H7 (cell line): Measurements from ENCODE around the gene SUDS3. TPM values are rescaled to one million over a fixed set of nuclear protein-coding genes. Genes with fewer than 3 reads are reported as not detected.
"Not testable (repeated sequence)": the region's sequence is repeated elsewhere in the genome, so short reads cannot be mapped to it uniquely, and the experiment has no call there.

ENCODE experiments used
- DNase-seq: peaks from one replicate; pipeline ENCODE4 v3.0.0; 2012
- H3K27me3 ChIP-seq: 2 replicates; pipeline ENCODE4 v1.6.0; 2011; ENCODE audit warnings: mild to moderate bottlenecking, low read length; ENCODE audit not compliant: control insufficient read depth, insufficient read depth
- H3K36me3 ChIP-seq: replicated peaks from 2 replicates; pipeline ENCODE4 v1.5.1; 2011; ENCODE audit warnings: low read length; ENCODE audit not compliant: control insufficient read depth, insufficient read depth
- H3K4me3 ChIP-seq: 2 replicates; pipeline ENCODE4 v1.5.1; 2011; ENCODE audit warnings: low read depth, mild to moderate bottlenecking, control low read depth, low read length, moderate library complexity; ENCODE audit not compliant: insufficient read depth
- total RNA-seq: library from RNA; depleted of rRNA; stranded (reverse); fragments of >200 nt; shearing (Covaris generic); gene quantifications from 2 replicates; pipeline ENCODE4 v1.2.3, GENCODE V29; 2014

Gene SUDS3
- total RNA-seq, 1 experiment from 2014 or later, result 33.9 TPM

DNA sequence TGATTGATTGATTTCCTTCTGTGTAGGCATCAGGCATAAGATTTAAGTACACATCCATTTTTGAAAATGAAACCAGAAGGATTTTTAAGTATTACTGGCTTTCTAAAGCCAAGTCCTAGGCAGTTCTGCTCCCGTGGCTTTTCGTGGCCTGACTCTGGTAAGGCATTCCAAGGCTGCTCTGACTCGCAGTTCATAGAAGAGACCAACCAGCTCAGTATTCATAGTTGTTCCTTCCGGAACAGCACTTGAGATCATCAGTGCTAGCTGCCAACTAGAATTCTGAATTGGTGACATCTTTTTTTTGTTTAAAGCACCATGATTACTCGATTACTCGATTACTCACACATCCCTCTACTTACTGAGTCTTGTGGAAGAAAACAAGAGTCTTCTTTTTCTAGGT lies 25.9 kb downstream of the SUDS3 start:
- DNase-seq, result no peak
- H3K36me3 ChIP-seq, result peaks cover 36% of the 10 kb centered on the region
- no peak overlapping the region for H3K4me3 ChIP-seq

GRCh38 chr12:118404876-118405521 lies 28.6 kb downstream of the SUDS3 start:
- Histone ChIP-seq H3K27me3 (no peaks in the 10 kb centered on the region), H3K36me3 (peaks cover 24% of the 10 kb centered on the region), H3K4me3 (no peak overlapping the region)
- peak; percentile 68 for DNase-seq

More for the DNA sequence above, 25.9 kb downstream of the SUDS3 start:
- H3K27me3 ChIP-seq, result no peaks in the 10 kb centered on the region

DNA sequence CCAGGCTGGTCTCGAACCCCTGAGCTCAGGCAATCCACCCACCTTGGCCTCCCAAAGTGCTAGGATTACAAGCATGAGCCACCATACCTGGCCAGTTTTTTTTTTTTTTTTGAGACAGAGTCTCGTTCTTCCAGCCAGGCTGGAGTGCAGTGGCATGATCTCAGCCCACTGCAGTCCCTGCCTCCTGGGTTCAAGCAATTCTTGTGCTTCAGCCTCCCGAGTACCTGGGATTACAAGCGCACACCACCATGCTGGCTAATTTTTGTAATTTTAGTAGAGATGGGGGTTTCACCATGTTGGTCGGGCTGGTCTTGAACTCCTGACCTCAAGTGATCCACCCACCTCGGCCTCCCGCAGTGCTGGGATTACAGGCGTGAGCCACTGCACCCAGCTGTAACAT lies 31.9 kb downstream of the SUDS3 start:
- not testable (repeated sequence) for DNase-seq, H3K27me3 ChIP-seq, H3K4me3 ChIP-seq
- peaks cover 25% of the 10 kb centered on the region for H3K36me3 ChIP-seq

GRCh38 chr12:118409834-118410233 lies 33.5 kb downstream of the SUDS3 start:
- H3K36me3 ChIP-seq, result peaks cover 30% of the 10 kb centered on the region
- no peak overlapping the region for H3K4me3 ChIP-seq
- no peaks in the 10 kb centered on the region for H3K27me3 ChIP-seq
- DNase-seq, result no peak

DNA sequence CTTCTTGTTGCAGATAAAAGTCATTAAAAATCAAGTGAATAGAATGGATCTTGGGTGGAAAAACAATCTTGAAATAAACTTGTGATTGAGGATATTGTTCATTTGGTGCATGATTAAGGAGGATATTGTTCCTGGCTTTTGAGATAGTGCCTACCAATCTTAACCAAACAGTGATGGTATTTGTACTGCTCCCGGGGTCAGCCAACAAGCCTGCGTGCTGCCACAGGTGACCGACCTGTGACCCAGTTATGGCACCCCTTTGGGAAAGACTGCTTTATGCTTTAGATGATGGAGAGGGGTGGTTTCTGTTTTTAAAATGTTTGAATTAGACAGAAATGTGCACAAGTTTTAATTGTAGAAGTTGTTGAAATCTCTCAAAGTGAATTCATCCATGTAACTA lies 41.6 kb downstream of the SUDS3 start:
- Histone ChIP-seq H3K4me3 (no peak overlapping the region), H3K27me3 (no peaks in the 10 kb centered on the region), H3K36me3 (peaks cover 15% of the 10 kb centered on the region)
- DNase-seq, result no peak

GRCh38 chr12:118418385-118419057 lies 42.2 kb downstream of the SUDS3 start:
- no peaks in the 10 kb centered on the region for H3K27me3 ChIP-seq
- no peak for DNase-seq
- H3K4me3 ChIP-seq, result no peak overlapping the region
- H3K36me3 ChIP-seq, result peaks cover 11% of the 10 kb centered on the region

DNA sequence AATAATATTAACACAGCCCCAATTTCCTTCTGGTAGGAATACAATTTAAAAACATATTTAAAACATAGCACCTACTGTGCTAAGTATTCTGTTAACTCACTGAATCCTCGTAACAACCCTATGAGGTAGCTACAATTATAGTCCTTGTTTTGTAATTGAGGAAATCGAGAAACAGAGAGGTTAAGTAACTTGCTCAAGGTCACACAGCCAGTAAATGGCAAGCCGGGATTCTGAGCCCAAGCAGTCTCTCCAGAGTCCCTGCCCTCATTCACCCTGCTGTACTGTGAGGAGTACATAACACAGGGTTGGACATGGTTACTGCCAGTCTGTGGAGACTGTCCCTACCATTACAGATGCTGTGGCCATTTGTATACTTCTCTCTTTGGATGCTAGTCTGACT lies 44.3 kb downstream of the SUDS3 start:
- Histone ChIP-seq H3K4me3 (no peak overlapping the region), H3K36me3 (peaks cover 2% of the 10 kb centered on the region), H3K27me3 (no peaks in the 10 kb centered on the region)
- DNase-seq, result no peak

DNA sequence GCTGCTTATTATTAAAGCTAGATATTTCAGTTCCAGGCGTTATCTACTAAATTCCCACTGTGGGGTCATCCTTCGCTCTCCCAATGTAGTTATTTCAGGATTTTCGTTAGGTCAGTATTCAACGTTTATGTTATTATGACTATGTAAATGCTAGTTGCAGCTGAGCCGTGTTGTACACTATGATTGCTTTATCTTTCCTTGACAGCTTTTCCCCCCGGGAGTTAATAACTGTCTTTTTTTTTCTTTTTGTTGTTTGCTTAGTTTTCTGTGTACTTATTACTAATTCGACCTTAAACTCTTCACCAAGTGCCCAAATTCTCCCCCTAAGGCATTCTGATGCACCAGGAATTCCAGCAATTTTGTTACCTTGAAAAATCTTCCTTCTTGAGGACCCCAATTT lies 48.5 kb downstream of the SUDS3 start:
- Histone ChIP-seq H3K27me3 (no peaks in the 10 kb centered on the region), H3K36me3 (no peaks in the 10 kb centered on the region; the same call in 1 of the 2 replicates), H3K4me3 (no peak overlapping the region)
- no peak for DNase-seq

DNA sequence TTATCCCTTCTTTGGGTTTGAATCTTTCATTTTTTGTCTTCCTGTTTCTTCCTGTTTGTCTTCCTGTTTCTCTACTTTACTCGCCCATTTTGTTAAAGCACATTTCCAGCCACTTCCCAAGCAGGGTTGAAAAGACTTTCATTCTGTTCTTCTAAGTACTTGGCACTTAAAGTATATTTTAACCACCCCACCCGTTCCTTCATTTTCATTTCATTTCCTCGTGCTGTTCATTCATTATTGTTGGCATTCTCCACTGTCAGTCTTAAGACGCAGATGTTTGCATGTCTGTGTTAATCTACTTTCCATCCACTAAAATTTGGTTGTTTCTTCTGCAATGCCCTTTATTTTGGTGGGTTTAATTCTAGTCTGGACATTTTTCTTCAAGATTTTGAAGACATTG lies 49.0 kb downstream of the SUDS3 start:
- Histone ChIP-seq H3K4me3 (no peak overlapping the region), H3K27me3 (no peaks in the 10 kb centered on the region), H3K36me3 (no peaks in the 10 kb centered on the region; the same call in 1 of the 2 replicates)
- DNase-seq, result no peak

DNA sequence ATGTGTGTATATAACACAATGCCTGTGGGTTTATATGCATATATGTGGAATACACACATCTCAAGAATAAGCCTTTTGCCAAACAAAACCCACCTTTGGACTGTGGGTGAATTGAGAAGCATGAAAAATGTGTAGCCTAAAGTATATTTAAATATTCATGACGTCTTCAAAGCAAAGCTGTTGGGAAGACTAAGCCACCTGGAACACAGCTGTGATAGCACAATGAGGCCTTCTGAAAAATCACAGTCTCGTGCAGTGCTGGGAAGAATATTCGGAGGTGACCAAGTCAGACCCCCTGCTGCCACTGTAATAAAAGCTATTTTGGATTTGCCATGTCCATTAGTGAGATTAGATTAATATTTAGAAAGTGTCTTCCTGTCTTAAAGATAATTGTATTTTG lies 51.5 kb downstream of the SUDS3 start:
- no peak for DNase-seq
- Histone ChIP-seq H3K27me3 (no peaks in the 10 kb centered on the region), H3K4me3 (no peak overlapping the region), H3K36me3 (no peaks in the 10 kb centered on the region; the same call in 1 of the 2 replicates)

GRCh38 chr12:118428643-118429042 lies 52.3 kb downstream of the SUDS3 start:
- Histone ChIP-seq H3K27me3 (no peaks in the 10 kb centered on the region), H3K36me3 (no peaks in the 10 kb centered on the region; the same call in 1 of the 2 replicates), H3K4me3 (no peak overlapping the region)
- DNase-seq, result no peak

GRCh38 chr12:118429688-118430383 lies 53.5 kb downstream of the SUDS3 start:
- no peak for DNase-seq
- Histone ChIP-seq H3K27me3 (no peaks in the 10 kb centered on the region), H3K36me3 (no peaks in the 10 kb centered on the region; the same call in 1 of the 2 replicates), H3K4me3 (no peak overlapping the region)

DNA sequence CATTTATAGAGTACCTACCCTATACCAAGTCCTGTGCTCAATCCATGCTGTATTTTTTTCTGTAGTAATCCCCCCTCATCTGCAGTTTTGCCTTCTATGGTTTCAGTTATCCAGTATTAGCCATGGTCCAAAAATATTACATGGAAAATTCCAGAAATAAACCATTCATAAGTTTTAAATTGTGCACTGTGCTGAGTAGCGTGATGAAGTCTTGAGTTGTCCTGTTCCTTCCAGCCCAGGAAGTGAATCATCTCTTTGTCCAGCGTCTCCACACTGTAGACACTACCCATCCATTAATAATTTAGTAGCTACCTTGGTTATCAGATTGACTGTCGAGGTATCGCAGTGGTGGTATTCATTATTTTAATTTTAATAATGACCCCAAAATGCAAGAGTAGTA lies 54.2 kb downstream of the SUDS3 start:
- DNase-seq, result no peak

DNA sequence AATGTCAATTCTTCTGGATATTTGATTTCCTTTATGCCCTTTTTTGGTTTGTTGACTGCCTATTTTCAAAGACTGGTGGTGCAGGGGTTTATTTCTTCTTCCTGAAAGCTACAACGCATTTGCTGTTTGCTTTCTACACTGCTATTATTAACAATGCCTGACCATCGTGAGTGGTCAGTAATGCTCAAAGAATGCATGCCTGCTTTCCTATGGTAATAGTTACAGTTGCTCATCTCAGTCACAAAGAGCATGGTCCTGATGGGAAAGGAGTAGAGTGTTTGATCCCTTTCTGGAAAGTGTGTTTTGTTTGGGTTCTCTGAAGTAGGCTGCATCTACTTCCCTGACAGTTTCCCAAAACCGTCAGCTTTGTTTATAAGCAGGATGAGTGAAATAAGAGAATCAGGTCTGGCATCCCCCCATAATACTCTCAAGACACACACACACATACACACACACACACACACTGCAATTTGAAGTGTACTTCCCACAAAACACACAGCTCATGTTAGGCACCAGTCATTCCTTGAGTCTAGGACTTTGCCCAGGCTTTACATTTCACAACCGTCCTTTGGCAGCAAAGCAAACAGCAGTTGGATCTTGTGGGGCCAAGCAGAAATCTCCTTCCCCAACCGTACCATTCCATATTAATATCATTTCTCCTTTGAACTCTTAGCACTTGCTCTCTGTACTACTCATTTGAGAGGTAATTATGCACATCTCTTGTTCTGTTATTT lies 56.6 kb downstream of the SUDS3 start:
- DNase-seq, result no peak
- H3K36me3 ChIP-seq, result no peaks in the 10 kb centered on the region
- H3K27me3 ChIP-seq, result no peaks in the 10 kb centered on the region
- no peak overlapping the region for H3K4me3 ChIP-seq

More for the DNA sequence above, 54.2 kb downstream of the SUDS3 start:
- Histone ChIP-seq H3K4me3 (no peak overlapping the region), H3K36me3 (no peaks in the 10 kb centered on the region; the same call in 1 of the 2 replicates), H3K27me3 (no peaks in the 10 kb centered on the region)
